Breast epithelium (tissue), 3 donors: ENCODE results near the gene DALRD3.

ENCODE experiments used
- CTCF ChIP-seq, 3 donors: fragments of 450-650 bp; IDR thresholded peaks; one replicate each; pipeline ENCODE4 v1.5.1; 2016 to 2017; ENCODE audit warnings: antibody characterized with exemption in 3 of 3, mild to moderate bottlenecking in 3 of 3, moderate library complexity in 3 of 3
- POLR2A ChIP-seq: fragments of 450-650 bp; IDR thresholded peaks from one replicate; pipeline ENCODE4 v1.6.1; 2016; ENCODE audit warnings: antibody characterized with exemption, mild to moderate bottlenecking, moderate library complexity
- POLR2AphosphoS5 ChIP-seq, 3 donors: sonication (generic); formaldehyde crosslinking; IDR thresholded peaks; one replicate each; pipeline ENCODE4 v1.6.1; 2017; ENCODE audit warnings: antibody characterized with exemption in 3 of 3

GRCh38 chr3:49032646-49033304 lies 14.4 kb upstream of the DALRD3 start:
- TF ChIP-seq POLR2A, result no peak
- TF ChIP-seq CTCF (IDR thresholded peaks at IDR 0.05), result no peak
- TF ChIP-seq POLR2AphosphoS5 (IDR thresholded peaks at IDR 0.05), result no peak
